ENCODE data around the gene SH3RF3.

The SH3RF3 gene

GRCh38 chr2:109460553-109461324 is 331.7 kb downstream of the SH3RF3 start:
- no peak for DNase-seq

DNA sequence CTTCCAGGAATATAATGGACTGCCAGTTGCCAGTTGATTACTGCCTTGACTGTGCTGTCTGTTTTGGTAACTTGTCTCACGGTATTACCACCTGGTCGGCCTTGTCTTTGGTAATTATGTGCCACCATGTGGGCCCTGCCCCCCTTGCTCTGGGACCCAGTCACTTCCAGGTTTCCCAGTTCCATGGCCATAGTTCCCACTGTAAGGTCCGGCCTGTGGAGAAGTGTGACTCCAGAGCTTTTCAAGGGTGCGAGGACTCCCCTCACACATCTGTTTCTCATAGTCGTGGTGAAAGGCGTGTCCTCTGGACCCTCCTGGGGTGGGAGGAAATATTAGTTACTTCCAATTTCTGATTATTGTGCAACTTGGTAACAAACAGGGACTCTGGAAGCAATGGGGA is 334.2 kb downstream of the SH3RF3 start:
- DNase-seq, result no peak

GRCh38 chr2:109463891-109464290 is 334.9 kb downstream of the SH3RF3 start:
- no peak for DNase-seq

DNA sequence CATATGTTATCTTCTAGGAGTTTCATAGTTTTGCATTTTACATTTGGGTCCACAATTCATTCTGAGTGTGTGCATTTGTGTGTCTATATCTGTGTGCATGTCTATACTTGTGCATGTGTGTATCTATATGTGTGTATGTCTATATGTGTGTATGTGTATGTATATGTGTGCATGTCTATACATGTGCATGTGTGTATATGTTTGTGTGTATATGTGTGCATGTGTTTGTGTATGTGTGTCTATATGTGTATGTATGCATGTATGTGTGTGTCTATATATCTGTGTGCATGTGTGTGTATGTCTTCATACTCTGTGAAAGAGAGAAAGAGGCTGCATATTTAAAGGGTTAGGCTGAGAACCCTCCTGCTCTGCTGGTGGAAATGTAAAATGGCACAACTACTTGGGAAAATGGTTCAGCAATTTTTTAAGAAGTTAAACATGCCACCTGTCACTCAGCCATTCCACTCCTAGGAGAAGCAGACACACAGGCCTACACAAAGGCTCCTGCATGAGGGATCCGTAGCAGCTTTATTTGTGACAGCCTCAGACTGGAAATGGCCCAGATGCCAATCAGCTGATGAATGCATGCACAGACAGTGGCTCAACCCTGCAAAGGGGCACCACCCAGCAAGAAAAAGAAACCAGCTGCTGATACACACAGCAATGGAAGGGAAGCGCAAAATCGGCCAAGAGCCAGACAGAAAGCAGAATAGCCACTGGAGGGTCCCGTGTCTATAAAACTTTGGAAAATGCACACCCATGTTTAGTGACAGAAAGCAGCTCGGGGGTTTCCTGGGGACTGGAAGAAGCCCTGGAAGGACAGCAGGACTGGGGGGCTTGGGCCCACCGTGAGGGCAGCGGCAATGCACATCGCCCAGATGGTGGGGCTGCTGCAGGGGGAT is 337.9 kb downstream of the SH3RF3 start:
- peak in 1 of 3 experiments; percentile 55 for DNase-seq

DNA sequence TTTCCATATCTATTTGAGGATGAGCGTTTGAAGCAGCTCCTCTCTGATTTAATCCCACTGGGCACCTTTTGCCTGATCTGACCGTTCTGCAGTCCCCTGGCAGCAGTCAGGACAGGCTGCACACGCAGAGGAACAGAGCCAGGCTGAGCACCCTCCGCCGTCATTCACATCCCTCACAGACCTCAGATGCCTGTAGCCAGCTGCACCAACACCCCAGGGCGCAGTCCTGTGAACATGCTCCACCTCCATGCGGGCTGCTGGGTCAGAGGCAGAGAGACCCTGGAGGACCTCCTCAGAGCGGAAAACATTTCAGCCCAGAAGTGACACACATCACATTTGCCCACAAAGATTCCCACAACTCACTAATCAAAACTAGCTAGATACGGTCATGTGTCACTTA is 338.7 kb downstream of the SH3RF3 start:
- DNase-seq, result no peak

DNA sequence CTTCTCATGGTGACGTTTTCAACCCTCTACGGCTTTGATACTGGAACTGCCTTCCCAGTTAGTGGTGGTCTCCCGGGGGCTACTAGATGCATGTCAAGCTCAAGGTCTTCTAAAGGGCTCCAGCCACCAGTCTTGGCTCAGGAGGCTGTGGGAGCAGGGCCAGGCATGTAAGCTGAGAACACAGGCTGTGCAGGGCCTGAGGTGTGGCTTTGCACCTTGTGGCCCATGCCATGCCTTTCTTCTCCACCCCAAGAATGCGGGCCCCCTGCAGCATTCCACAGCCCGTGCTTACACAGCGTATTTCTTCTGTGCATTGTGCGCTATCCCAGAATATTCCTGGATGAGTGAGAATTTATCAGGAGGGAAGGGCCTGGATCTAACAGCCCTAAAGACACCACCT is 339.9 kb downstream of the SH3RF3 start:
- DNase-seq, result no peak

DNA sequence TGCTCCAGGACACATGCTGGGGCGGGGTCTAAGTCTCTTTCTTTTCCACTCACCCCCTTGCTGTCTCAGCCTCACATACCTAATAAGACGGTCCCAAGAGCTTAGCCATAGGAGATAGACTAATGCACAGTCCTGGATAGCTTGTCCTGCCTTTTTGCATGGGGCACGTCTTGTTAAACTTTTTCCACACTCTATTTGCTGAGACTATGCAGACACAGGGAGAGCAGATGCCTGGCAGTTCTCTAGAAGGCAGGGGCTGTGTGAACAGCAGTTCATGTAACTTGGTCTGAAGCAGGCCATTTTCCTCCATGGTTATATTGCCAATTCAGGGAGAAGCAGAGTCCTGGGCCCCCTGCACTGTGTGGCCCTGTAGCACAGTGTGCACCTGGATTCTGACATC is 342.7 kb downstream of the SH3RF3 start:
- no peak for DNase-seq

GRCh38 chr2:109472331-109472959 is 343.4 kb downstream of the SH3RF3 start:
- no peak for DNase-seq

DNA sequence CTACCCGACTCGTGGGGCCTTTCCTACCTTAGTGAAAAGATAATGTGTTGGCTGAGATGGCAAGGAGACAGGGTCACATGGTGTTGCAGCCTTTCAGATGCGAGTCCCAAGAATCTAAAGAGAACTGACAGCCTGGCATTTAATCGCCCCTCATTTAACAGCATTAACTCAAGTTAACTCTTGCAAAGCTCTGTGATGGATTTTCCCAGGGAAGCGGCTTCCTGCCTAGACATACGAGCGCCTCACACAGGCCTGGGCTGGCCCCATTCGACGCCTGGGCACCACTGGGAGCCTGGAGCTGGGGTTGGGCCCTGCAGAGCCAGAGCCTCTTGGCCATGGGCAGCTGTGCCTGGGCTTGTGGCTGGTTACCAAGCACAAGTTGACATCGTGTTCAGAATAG is 344.0 kb downstream of the SH3RF3 start:
- no peak for DNase-seq

- peak; percentile 9 to 63 (median 18) for DNase-seq
These were observed 344.8 kb downstream of the SH3RF3 start for GRCh38 chr2:109473616-109474318.

GRCh38 chr2:109474319-109474825 is 345.4 kb downstream of the SH3RF3 start:
- no peak for DNase-seq

DNA sequence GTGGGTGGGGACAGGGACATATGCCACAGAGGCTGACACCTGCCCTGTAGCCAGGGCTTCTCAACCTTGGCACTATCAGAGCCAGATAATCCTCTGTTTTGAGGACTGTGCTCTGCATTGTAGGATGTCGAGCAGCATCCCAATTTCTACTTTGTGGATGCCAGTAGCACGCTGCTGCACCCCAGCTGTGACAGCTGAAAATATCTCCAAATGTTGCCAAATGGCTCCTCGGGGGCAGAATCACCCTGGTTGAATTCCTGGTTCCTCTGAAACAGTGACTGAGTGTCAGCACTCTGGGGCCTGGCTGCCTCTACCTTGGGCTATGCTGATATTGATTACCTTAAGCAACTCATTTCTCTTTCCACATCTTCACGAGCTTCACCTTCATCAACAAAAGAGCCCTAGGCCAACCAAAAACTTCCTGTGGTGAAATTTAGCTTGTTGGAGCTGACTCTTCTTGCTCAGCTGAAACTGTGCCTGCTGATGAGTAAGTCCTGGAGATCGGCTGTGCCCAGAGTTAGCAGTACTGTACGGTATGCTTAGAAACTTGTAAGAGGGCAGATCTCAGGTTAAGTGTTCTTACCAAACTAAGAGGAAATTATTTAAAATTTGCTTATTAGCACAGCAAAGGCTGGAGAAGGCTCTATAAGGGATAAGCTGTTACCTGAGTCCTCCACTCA is 346.7 kb downstream of the SH3RF3 start:
- DNase-seq, result no peak

DNA sequence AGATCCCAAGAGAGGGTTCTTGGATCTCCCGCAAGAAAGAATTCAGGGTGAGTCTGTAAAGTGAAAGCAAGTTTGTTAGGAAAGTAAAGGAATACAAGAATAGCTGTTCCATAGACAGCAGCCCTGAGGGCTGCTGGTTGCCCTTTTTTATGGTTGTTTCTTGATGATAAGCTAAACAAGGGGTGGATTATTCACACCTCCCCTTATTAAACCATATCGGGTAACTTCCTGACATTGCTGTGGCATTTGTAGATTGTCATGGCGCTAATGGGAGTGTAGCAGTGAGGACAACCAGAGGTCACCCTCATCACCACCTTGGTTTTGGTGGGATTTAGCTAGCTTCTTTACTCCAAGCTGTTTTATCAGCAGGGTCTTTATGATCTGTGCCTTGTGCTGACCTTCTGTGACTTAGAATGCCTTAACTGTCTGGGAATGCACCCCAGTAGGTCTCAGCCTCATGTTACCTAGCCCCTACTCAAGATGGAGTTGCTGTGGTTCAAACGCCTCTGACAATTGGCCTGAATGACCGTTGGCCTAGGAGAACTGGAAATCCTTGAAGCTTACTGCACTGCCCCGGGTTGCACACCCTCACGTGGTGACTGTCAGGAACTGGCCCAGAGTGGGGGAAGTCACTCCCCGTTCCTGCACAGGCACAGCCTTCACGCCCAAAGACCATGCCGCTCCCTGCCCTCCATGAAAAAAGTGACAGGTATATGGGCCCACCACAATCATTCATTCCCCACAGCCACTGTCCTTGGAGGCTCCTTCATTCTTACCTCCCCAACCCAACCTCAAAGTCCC is 347.8 kb downstream of the SH3RF3 start:
- no peak for DNase-seq

DNA sequence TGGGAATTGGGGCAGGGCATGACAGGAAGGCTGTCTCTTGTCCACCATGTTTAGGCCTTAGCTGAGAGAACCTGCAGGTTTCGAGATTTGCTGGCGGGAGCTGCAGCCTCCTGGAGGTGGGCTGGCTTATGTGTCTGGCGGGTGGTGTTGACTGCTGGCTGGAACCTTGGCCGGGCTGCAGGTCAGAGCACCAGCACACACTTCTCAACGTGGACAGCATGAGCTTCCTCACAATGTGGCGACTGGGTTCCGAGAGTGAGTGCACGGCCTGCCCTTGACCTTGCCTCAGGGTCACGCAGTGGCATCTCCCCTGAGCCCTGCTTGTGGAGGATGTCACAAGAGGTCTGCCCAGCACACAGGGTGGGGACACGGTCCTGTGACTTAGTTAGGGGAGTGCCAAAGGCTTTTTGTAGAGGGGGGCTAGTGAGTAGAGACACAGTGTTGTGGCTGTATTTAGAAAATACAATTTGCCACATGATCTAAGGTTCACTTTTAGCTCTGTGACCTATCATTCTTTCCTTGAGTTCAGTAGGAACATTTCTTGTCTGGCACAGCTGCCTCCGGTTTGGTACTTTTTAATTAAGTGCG is 350.0 kb downstream of the SH3RF3 start:
- DNase-seq, result no peak

GRCh38 chr2:109479804-109480203 is 350.8 kb downstream of the SH3RF3 start:
- DNase-seq, result no peak

DNA sequence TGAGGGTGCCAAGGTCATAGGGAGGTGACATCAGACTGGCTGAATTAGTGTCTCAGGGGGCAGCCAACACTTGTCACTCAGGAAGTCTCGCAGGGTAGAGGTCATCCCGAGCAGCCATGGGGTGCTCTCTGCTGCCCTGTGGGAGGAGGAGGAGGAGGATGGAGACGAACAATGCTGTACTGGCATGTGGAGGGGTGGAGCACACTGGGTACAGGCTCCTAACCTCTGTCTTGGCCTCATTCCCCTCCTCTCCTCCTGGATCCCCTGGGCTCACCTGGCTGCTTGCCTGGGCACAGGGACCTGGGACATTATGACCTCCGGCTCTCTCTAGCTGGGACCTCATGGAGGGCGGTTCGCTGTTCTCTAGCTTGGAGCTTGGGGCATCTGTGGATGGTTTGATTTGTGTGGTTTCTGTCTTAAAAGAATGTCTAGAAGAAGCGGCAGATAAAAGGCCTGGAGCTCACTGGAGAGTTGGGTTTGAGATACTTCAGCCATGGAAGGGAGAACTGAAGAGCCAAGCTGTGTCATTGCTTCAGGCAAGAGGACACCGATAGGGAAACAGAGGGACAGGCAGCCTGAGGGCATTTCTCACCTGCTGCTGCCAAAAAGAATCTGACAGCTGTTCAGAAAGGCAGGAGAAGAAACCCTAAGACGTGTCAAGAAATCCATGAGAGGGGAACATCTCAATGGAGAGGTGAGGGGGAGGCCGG is 351.6 kb downstream of the SH3RF3 start:
- no peak for DNase-seq

GRCh38 chr2:109481196-109481555 is 352.2 kb downstream of the SH3RF3 start:
- DNase-seq, result no peak

DNA sequence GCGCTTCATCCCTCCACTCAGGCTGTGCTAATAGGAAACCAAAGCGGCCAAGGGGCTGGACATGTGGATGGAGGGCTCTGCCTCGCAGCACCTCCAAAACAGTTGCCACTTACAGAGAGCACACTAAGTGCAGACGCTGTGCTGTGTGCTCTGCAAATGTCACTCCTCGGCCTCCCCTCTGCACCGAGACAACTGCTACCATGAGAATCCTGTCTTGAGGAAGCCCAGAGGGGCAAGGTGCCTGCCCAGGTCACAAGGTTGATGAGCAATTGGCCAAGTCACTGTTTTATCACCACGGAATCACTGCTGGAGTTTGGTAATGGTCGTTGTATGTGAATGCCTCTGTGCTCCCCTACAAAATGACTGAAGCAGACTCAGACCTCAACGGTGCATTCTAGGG is 352.6 kb downstream of the SH3RF3 start:
- no peak for DNase-seq

DNA sequence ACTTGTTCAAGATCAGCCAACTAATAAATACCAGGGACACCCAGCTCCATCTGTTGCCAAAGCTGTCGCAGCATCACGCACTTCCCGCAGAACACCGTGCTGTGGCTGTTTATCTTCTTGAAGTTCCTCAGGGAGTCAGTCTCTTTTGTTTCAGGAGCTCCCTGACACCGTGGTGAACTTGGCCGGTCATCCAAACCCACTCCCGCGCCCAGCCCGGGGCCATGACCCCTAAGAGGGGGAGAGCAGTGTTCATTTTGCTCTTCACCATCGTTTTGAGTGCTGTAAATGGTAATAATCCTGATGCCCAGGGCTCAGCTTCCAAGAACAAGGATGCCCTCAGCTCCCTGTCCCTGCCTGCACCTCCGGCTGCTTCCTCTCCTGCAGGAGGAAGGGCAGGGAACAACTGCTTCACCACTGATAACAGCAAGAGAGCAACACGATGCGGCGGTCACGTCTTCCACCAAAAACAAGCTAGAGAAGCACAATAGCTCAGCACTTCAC is 353.4 kb downstream of the SH3RF3 start:
- DNase-seq, result no peak

Data from NCI-H1417 (cell line).